HG02938 (cell line): ENCODE results near the gene NOS1AP.

ENCODE experiments used
- ATAC-seq: cut with Tn5 transposase; IDR thresholded peaks from one replicate; pipeline ENCODE4 v1.9.1; 2021; ENCODE audit warnings: mild to moderate bottlenecking, moderate library complexity; ENCODE audit not compliant: unreplicated experiment

Gene NOS1AP

GRCh38 chr1:162285149-162285561, 215.7 kb downstream of the NOS1AP start:
- ATAC-seq: no peak

GRCh38 chr1:162291000-162291399, 221.5 kb downstream of the NOS1AP start:
- no peak for ATAC-seq

GRCh38 chr1:162292422-162292849, 222.9 kb downstream of the NOS1AP start:
- ATAC-seq: no peak

- no peak for ATAC-seq
Measured at GRCh38 chr1:162293073-162293692, 223.7 kb downstream of the NOS1AP start.

- no peak for ATAC-seq
Measured at GRCh38 chr1:162294015-162294414, 224.5 kb downstream of the NOS1AP start.

- ATAC-seq: no peak
Measured at GRCh38 chr1:162297208-162297607, 227.7 kb downstream of the NOS1AP start.

GRCh38 chr1:162298266-162298665, 228.8 kb downstream of the NOS1AP start:
- no peak for ATAC-seq

GRCh38 chr1:162299018-162299417, 229.5 kb downstream of the NOS1AP start:
- no peak for ATAC-seq

GRCh38 chr1:162300057-162300917, 230.8 kb downstream of the NOS1AP start:
- no peak for ATAC-seq

- no peak for ATAC-seq
Measured at GRCh38 chr1:162301696-162302095, 232.2 kb downstream of the NOS1AP start.

- ATAC-seq: no peak
Measured at GRCh38 chr1:162302306-162303003, 233.0 kb downstream of the NOS1AP start.

- ATAC-seq: no peak
Measured at GRCh38 chr1:162303004-162303344, 233.5 kb downstream of the NOS1AP start.

GRCh38 chr1:162304736-162305135, 235.2 kb downstream of the NOS1AP start:
- ATAC-seq: no peak

- ATAC-seq: peak; percentile 47
Measured at GRCh38 chr1:162305969-162306368, 236.5 kb downstream of the NOS1AP start.

GRCh38 chr1:162310337-162310736, 240.8 kb downstream of the NOS1AP start:
- ATAC-seq: no peak

GRCh38 chr1:162314206-162314605, 244.7 kb downstream of the NOS1AP start:
- ATAC-seq: no peak

- no peak for ATAC-seq
Measured at GRCh38 chr1:162315673-162316072, 246.2 kb downstream of the NOS1AP start.

- no peak for ATAC-seq
Measured at GRCh38 chr1:162316187-162316586, 246.7 kb downstream of the NOS1AP start.

- ATAC-seq: no peak
Measured at GRCh38 chr1:162317621-162318020, 248.1 kb downstream of the NOS1AP start.

- ATAC-seq: no peak
Measured at GRCh38 chr1:162319493-162320175, 250.1 kb downstream of the NOS1AP start.

- ATAC-seq: no peak
Measured at GRCh38 chr1:162321809-162322422, 252.4 kb downstream of the NOS1AP start.
